Measurements from ENCODE around the gene PDZD4. TPM values are rescaled to one million over a fixed set of nuclear protein-coding genes. Genes with fewer than 3 reads are reported as not detected.
A peak's percentile ranks its signal among the peaks of the same experiment; 100 is the strongest.

PDZD4 gene
- total and polyA plus RNA-seq, 2 donors from 2014 or later: 4.7 to 7.0 TPM

DNA sequence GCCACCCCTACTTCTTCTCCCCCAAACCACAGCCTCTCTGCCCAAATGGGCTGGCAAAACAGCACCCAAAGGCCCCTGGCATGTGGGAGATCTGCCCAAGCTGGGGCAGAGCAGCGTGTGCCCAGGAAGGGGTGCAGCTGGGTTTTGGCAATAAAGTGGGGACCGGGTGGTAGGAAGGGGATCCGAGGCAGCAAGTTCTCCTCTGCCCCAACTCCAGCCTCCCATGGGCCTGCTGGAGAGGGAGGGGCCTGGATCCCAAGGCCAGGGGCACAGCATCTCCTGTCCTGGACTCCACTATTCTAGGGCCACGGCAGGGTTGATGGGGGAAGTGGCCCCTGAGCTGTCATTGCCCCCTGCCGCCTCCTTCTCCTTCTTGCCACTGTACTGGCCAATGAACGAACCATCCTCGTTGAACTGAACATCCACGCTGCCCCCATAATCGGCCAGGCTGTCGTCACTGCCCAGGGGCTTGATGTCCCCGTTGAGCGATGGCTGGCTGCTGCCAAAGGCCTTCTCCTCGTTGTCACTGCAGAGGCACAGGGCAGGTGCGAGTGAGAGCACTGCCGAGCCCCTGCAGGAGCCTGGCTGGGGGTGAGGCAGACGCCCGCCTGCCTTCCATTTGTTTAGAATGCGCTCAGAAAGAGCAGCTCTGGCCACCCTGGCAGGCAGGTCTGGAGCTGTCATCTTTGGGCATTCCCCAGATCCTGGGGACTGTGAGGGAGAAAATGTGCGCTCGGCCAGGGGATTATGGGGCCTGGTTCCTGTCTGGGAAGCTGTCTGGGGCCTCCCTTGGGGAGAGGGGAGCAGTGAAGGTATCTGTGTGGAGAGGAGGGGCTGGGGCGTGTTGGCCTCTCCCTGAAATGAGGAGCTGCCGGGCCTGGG is 32.3 kb upstream of the PDZD4 start:
- no peak overlapping the region for H3K9ac ChIP-seq (ENCODE audit: low read length in 3 of 3)
- H3K36me3 ChIP-seq (ENCODE audit: control insufficient read depth in 2 of 3, insufficient read depth in 3 of 3, low read length in 3 of 3): no peaks in the 10 kb centered on the region
- no peaks in the 10 kb centered on the region for H3K27me3 ChIP-seq (ENCODE audit: control insufficient read depth, insufficient read depth, low read length)
- H3K4me3 ChIP-seq (ENCODE audit: low read length in 3 of 3): no peak overlapping the region
- no peaks in the 10 kb centered on the region for H3K9me3 ChIP-seq (ENCODE audit: control insufficient read depth in 2 of 3, insufficient read depth in 1 of 3, low read length in 3 of 3)
- H3K27ac ChIP-seq (ENCODE audit: low read depth in 2 of 2, low read length in 2 of 2): no peak overlapping the region
- intact Hi-C loops (cut with DNase I): no loop called here
- no peaks in the 10 kb centered on the region for H3K4me1 ChIP-seq (ENCODE audit: control insufficient read depth in 2 of 3, insufficient read depth in 2 of 3, low read depth in 1 of 3, low read length in 3 of 3)
- no peak for DNase-seq
- FAIRE-seq: no peak
- TF ChIP-seq, protein P1, sequence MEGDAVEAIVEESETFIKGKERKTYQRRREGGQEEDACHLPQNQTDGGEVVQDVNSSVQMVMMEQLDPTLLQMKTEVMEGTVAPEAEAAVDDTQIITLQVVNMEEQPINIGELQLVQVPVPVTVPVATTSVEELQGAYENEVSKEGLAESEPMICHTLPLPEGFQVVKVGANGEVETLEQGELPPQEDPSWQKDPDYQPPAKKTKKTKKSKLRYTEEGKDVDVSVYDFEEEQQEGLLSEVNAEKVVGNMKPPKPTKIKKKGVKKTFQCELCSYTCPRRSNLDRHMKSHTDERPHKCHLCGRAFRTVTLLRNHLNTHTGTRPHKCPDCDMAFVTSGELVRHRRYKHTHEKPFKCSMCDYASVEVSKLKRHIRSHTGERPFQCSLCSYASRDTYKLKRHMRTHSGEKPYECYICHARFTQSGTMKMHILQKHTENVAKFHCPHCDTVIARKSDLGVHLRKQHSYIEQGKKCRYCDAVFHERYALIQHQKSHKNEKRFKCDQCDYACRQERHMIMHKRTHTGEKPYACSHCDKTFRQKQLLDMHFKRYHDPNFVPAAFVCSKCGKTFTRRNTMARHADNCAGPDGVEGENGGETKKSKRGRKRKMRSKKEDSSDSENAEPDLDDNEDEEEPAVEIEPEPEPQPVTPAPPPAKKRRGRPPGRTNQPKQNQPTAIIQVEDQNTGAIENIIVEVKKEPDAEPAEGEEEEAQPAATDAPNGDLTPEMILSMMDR (IDR thresholded peaks at IDR 0.05; ENCODE audit: borderline replicate concordance, extremely low read depth, insufficient read depth): no peak

DNA sequence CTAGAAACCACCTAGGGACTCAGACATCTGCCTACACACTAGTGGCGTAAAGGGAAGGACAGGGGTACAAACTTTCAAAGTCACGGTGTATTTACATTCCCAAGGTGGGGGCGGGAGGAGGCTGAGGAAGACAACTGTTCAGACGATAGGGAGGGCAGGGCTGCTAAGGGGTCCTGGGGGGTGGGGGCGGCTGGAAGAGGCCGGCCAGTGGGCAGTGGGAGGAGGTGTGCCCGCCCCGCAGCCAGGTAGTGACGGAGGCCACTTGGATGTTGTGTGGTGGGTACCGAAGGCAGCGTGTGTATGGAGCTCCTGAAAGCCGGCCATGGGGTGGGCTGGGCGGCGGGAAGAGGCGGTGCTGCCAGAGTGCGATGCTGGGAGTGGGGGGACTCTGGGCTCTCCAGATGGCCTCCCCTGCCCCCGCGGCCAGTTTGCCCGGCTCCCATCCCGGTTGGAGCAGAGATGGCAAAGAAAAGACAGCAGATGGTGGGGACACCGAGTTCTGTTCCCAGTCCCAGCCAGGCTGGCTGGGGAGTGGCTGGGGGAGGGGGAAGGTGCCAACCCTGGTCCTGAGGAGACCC is 31.5 kb upstream of the PDZD4 start:
- DNase-seq (no peak), FAIRE-seq (no peak)
- Histone ChIP-seq H3K9ac (ENCODE audit: low read length in 3 of 3) (no peak overlapping the region), H3K27me3 (ENCODE audit: control insufficient read depth, insufficient read depth, low read length) (no peaks in the 10 kb centered on the region), H3K4me3 (ENCODE audit: low read length in 3 of 3) (no peak overlapping the region), H3K9me3 (ENCODE audit: control insufficient read depth in 2 of 3, insufficient read depth in 1 of 3, low read length in 3 of 3) (no peaks in the 10 kb centered on the region), H3K4me1 (ENCODE audit: control insufficient read depth in 2 of 3, insufficient read depth in 2 of 3, low read depth in 1 of 3, low read length in 3 of 3) (no peaks in the 10 kb centered on the region), H3K27ac (ENCODE audit: low read depth in 2 of 2, low read length in 2 of 2) (no peak overlapping the region), H3K36me3 (ENCODE audit: control insufficient read depth in 2 of 3, insufficient read depth in 3 of 3, low read length in 3 of 3) (no peaks in the 10 kb centered on the region)
- intact Hi-C loops (cut with DNase I): no loop called here
- TF ChIP-seq, protein P1 (IDR thresholded peaks at IDR 0.05; ENCODE audit: borderline replicate concordance, extremely low read depth, insufficient read depth): no peak

DNA sequence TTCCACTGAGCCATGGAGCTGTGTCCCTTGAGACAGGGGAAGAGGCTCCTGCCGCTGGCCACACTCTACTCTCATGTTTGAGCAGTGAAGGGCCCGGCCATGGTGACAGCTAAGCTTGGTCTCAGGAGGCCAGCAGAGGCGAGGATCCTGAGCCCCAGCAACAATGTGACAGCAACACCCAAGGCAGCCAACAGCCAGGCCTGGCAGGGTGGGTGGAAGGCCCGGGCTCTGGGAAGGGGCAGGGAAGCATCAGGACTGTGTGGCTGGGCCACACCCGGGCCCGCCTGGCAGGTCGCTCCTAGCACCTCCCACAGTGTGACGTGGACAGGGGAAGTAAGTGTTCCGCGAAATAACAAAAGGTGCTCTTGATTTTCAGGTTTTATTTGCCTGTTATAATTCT is 30.8 kb upstream of the PDZD4 start:
- TF ChIP-seq, protein P1 (IDR thresholded peaks at IDR 0.05; ENCODE audit: borderline replicate concordance, extremely low read depth, insufficient read depth): no peak
- no peak overlapping the region for H3K27ac ChIP-seq (ENCODE audit: low read depth in 2 of 2, low read length in 2 of 2)
- no peaks in the 10 kb centered on the region for H3K4me1 ChIP-seq (ENCODE audit: control insufficient read depth in 2 of 3, insufficient read depth in 2 of 3, low read depth in 1 of 3, low read length in 3 of 3)
- no peaks in the 10 kb centered on the region for H3K36me3 ChIP-seq (ENCODE audit: control insufficient read depth in 2 of 3, insufficient read depth in 3 of 3, low read length in 3 of 3)
- H3K4me3 ChIP-seq (ENCODE audit: low read length in 3 of 3): no peak overlapping the region
- no peaks in the 10 kb centered on the region for H3K27me3 ChIP-seq (ENCODE audit: control insufficient read depth, insufficient read depth, low read length)
- DNase-seq (peak in 1 of 5 donors; percentile 46), FAIRE-seq (no peak)
- no peak overlapping the region for H3K9ac ChIP-seq (ENCODE audit: low read length in 3 of 3)
- intact Hi-C loops (cut with DNase I): no loop called here
- H3K9me3 ChIP-seq (ENCODE audit: control insufficient read depth in 2 of 3, insufficient read depth in 1 of 3, low read length in 3 of 3): no peaks in the 10 kb centered on the region
